Mesothelial cell of epicardium (in vitro differentiated cells): ENCODE measurements around the gene BUB1. TPM values are rescaled to one million over a fixed set of nuclear protein-coding genes. Genes with fewer than 3 reads are reported as not detected.

Source experiments
- DNase-seq, 2 experiments: peaks; one replicate each; pipeline ENCODE4 v3.0.0; 2021; ENCODE audit warnings: low spot score in 2 of 2; ENCODE audit not compliant: unreplicated experiment in 2 of 2
- H3K27ac Mint-ChIP-seq: 2 replicates; pipeline ENCODE4 v1.8.0; 2021; ENCODE audit warnings: mixed read lengths
- H3K27me3 Mint-ChIP-seq: 2 replicates; pipeline ENCODE4 v1.8.0; 2021; ENCODE audit warnings: low read depth, mixed read lengths
- H3K36me3 Mint-ChIP-seq: 2 replicates; pipeline ENCODE4 v1.8.0; 2021; ENCODE audit warnings: mixed read lengths
- H3K4me1 Mint-ChIP-seq: 2 replicates; pipeline ENCODE4 v1.8.0; 2021; ENCODE audit warnings: mixed read lengths
- H3K4me3 Mint-ChIP-seq: 2 replicates; pipeline ENCODE4 v1.8.0; 2021; ENCODE audit warnings: mild to moderate bottlenecking, moderate library complexity, mixed read lengths
- H3K9me3 Mint-ChIP-seq: 2 replicates; pipeline ENCODE4 v1.8.0; 2021; ENCODE audit warnings: mixed read lengths
- total RNA-seq: library from RNA; stranded (reverse); gene quantifications from 3 replicates; pipeline ENCODE4 v1.2.1, GENCODE V29; 2021
- TF ChIP-seq, protein P1 (sequence below): fragments of 200-600 bp; sonication (generic); IDR thresholded peaks from one replicate; pipeline ENCODE4 v1.5.0; 2021; ENCODE audit warnings: antibody characterized with exemption; ENCODE audit not compliant: unreplicated experiment

Gene BUB1
- total RNA-seq, 1 donor from 2014 or later: 21.2 TPM

DNA sequence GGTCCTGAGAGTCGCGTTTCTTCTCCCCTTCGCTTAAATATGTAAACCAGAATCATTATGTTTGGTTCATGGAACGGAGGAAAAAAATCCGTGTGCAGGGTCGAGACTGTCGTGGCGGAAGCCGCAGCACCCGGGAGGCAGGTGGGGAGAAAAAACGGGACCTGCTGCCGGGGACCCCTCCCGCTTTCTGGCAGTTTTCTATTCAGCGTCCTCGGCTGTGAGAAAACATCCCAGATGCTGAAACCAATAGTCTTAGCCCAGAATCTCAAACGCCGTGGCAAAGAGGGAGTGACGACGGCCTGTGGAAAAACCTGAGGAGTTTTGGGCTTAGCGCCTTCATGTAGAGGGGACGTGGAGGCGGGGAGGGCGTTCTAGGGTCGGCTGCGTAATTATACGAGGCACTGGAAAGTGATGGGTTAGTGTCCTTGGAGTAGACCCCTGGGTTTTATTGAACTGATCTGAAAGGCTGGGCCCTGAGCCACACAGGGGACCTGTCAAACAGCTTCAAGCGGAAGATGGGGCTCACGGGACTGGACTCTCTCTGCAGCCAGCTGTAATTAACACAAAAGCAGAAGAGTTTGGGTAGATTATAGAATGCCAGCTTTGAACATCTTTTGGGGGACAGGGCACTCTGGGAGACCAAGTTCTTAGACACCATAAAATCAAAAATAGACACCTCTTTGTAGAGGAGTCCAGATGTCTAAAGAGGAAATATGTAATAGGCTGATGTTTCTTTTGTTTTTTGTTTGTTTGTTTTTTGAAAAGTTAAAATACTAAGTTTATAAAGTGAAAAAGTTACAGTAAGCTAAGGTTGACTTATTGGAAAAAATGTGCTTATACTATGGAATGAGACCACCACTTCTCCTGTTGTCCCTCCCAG is 834 bp upstream of the BUB1 start:
- Mint-ChIP-seq H3K9me3 (no peaks in the 10 kb centered on the region), H3K27me3 (no peaks in the 10 kb centered on the region), H3K4me3 (peak overlapping the region; percentile 99), H3K4me1 (peaks cover 34% of the 10 kb centered on the region), H3K27ac (peak overlapping the region; percentile 99), H3K36me3 (no peaks in the 10 kb centered on the region)
- TF ChIP-seq, protein P1, sequence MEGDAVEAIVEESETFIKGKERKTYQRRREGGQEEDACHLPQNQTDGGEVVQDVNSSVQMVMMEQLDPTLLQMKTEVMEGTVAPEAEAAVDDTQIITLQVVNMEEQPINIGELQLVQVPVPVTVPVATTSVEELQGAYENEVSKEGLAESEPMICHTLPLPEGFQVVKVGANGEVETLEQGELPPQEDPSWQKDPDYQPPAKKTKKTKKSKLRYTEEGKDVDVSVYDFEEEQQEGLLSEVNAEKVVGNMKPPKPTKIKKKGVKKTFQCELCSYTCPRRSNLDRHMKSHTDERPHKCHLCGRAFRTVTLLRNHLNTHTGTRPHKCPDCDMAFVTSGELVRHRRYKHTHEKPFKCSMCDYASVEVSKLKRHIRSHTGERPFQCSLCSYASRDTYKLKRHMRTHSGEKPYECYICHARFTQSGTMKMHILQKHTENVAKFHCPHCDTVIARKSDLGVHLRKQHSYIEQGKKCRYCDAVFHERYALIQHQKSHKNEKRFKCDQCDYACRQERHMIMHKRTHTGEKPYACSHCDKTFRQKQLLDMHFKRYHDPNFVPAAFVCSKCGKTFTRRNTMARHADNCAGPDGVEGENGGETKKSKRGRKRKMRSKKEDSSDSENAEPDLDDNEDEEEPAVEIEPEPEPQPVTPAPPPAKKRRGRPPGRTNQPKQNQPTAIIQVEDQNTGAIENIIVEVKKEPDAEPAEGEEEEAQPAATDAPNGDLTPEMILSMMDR: no peak
- DNase-seq: peak in 1 of 2 experiments; percentile 52

DNA sequence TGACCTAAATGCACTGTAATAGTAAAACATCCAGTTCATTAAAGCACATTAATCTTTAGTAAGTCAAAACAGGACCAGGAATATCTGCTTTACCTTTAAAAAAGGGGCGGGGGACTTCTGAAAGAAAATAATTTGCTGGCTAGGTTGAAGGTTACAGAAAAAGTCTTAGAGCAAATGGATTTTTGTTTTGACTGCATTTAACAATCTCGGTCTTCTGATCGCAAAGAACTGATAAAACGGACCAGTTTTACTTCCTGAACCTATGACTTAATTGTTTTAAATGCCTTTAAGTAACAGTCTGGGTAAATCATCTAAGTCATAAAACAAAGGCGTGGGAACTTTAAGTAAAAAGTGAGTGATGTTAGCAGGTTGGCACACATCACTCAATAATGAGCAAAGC is 783 bp downstream of the BUB1 start:
- Mint-ChIP-seq H3K27me3 (no peaks in the 10 kb centered on the region), H3K9me3 (no peaks in the 10 kb centered on the region), H3K36me3 (no peaks in the 10 kb centered on the region), H3K4me3 (peak overlapping the region; percentile 99), H3K4me1 (peaks cover 34% of the 10 kb centered on the region), H3K27ac (peak overlapping the region; percentile 92)
- no peak for DNase-seq
- TF ChIP-seq, protein P1: no peak

DNA sequence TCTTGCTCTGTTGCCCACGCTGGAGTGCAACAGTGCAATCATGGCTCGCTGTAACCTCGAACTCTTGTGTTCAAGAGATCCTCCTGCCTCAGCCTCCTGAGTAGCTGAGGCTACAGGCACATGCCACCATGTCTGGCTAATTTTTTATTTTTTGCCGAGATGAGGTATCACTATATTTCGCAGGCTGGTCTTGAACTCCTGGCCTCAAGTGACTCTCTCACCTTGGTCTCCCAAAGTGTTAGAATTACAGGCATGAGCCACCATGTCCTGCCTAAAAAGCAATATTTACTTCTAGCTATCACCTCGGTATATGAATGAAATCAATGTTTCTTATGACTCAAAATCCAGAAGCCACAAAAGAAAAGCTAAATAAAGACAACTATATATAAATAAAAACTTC is 2.2 kb downstream of the BUB1 start:
- Mint-ChIP-seq H3K9me3 (no peaks in the 10 kb centered on the region), H3K4me3 (no peak overlapping the region), H3K4me1 (peaks cover 34% of the 10 kb centered on the region), H3K27me3 (no peaks in the 10 kb centered on the region), H3K27ac (no peak overlapping the region), H3K36me3 (peaks cover 3% of the 10 kb centered on the region)
- DNase-seq: no peak
- TF ChIP-seq, protein P1: no peak

DNA sequence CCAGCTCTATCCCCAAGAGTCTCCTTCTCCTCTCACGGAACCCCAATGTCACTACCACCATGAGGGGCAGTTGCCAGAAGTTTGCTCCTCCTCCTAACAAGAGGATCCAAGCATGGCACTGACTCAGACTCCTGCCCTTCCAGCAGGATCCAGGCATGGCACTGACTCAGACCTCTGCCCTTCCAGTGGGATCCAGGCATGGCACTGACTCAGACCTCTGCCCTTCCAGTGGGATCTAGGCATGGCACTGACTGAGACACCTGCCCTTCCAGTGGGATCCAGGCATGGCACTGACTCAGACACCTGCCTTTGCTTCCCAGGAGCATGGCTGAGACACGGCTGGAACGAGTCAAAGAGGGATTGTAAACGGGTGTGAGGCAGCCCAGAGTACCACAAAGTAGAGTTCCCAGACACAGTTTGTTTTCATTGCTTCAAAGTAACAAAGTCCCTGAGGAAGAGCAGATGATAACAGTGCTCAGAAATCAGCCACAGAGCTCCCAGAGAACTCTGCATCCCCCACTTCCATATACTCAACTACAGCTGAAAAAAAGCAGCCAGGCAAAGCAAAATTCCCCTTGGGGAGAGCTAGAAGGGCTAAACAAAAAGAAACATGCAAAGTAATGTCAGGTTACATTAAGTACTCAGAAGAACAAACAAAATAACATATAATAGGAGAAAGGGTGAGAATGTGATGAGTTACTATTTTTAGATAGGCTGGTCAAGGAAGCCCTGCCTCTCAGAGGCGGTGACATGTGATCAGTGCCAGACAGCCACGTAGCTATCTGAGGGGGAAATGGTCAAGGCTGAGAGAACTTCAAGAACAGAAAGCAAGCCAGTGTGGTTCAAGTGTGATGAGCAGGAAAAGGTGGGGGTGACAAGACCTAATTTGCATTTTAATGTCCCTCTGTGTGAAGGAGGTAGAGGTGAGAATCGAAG is 3.0 kb downstream of the BUB1 start:
- TF ChIP-seq, protein P1: no peak
- Mint-ChIP-seq H3K27me3 (no peaks in the 10 kb centered on the region), H3K9me3 (no peaks in the 10 kb centered on the region), H3K36me3 (peaks cover 4% of the 10 kb centered on the region), H3K4me1 (peaks cover 31% of the 10 kb centered on the region), H3K4me3 (peak overlapping the region; percentile 42), H3K27ac (peak overlapping the region; percentile 78)
- no peak for DNase-seq

DNA sequence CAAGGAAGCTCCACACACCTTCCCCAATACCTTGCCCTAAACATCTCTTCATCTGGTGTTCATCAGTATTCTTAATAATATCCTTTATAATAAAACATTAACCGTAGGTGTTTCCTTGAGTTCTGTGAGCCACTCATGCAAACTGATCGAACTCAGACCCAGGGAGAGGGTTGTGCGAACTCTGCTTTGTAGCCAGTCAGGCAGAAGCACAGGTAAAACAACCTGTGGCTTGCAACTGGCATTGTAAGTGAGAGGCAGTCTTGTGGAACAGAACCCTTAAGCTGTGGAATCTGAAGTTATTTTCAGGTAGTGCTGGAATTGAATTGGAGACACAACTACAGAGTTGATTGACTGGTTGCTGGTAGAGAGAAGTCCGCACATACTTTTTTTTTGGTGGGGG is 4.7 kb downstream of the BUB1 start:
- H3K27ac Mint-ChIP-seq: no peak overlapping the region
- H3K36me3 Mint-ChIP-seq: peaks cover 14% of the 10 kb centered on the region
- no peak overlapping the region for H3K4me3 Mint-ChIP-seq
- no peak for DNase-seq
- TF ChIP-seq, protein P1: no peak
- no peaks in the 10 kb centered on the region for H3K9me3 Mint-ChIP-seq
- H3K27me3 Mint-ChIP-seq: no peaks in the 10 kb centered on the region
- H3K4me1 Mint-ChIP-seq: peaks cover 19% of the 10 kb centered on the region
